Stomach (tissue), 4 donors: ENCODE measurements around the gene FBP2.

Experiments
- POLR2A ChIP-seq, 4 donors: fragments of 450-650 bp; IDR thresholded peaks; one replicate each; pipeline ENCODE4 v1.6.1; 2016; ENCODE audit warnings: antibody characterized with exemption in 4 of 4, control low read depth in 2 of 4, mild to moderate bottlenecking in 1 of 4, moderate library complexity in 1 of 4
- POLR2AphosphoS5 ChIP-seq, 3 donors: sonication (generic); formaldehyde crosslinking; IDR thresholded peaks; one replicate each; pipeline ENCODE4 v1.6.1; 2016; ENCODE audit warnings: antibody characterized with exemption in 3 of 3
- TF ChIP-seq, protein P1 (sequence below), 7 experiments: fragments of 450-650 bp in 4 of 7; fragments of 200-600 bp in 3 of 7; sonication (generic) in 3 of 7; IDR thresholded peaks; one replicate each; pipeline ENCODE4 v1.5.1; 2016 to 2019; ENCODE audit warnings: antibody characterized with exemption in 7 of 7, control low read depth in 2 of 7, mild to moderate bottlenecking in 1 of 7

DNA sequence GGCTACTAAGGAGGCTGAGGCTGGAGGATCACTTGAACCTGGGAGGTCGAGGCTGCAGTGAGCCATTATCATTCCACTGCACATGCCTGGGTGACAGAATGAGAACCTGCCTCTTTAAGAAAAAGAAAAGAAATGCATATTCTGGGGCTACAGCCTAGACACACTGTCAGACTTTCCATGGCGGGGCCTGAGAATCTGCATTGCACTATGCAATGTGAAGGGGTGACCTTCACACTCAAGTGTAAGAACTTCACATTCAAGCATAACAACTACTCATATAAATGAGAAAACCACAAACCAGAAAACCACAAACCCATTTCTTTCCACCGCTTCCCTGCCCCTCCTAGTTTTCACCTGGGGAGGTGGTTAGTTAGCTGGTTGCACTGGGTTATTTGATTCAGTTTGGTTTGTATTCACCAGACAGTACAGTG, 18.0 kb upstream of the FBP2 start:
- TF ChIP-seq POLR2A (IDR thresholded peaks at IDR 0.05) = no peak
- TF ChIP-seq, protein P1, sequence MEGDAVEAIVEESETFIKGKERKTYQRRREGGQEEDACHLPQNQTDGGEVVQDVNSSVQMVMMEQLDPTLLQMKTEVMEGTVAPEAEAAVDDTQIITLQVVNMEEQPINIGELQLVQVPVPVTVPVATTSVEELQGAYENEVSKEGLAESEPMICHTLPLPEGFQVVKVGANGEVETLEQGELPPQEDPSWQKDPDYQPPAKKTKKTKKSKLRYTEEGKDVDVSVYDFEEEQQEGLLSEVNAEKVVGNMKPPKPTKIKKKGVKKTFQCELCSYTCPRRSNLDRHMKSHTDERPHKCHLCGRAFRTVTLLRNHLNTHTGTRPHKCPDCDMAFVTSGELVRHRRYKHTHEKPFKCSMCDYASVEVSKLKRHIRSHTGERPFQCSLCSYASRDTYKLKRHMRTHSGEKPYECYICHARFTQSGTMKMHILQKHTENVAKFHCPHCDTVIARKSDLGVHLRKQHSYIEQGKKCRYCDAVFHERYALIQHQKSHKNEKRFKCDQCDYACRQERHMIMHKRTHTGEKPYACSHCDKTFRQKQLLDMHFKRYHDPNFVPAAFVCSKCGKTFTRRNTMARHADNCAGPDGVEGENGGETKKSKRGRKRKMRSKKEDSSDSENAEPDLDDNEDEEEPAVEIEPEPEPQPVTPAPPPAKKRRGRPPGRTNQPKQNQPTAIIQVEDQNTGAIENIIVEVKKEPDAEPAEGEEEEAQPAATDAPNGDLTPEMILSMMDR (IDR thresholded peaks at IDR 0.05) = no peak
- TF ChIP-seq POLR2AphosphoS5 (IDR thresholded peaks at IDR 0.05) = no peak
